ENCODE measurements around the gene VWA7. TPM values are rescaled to one million over a fixed set of nuclear protein-coding genes. Genes with fewer than 3 reads are reported as not detected.

The VWA7 gene
- total RNA-seq, 1 donor from 2014 or later: 3.0 TPM

- no peak for DNase-seq
- no peaks in the 10 kb centered on the region for H3K27me3 Mint-ChIP-seq
- no peak overlapping the region for H3K27ac Mint-ChIP-seq
- H3K36me3 Mint-ChIP-seq (ENCODE audit: low read depth): peaks cover 56% of the 10 kb centered on the region
- intact Hi-C loops (cut with micrococcal nuclease): loop anchor here (10.0 kb wide), 2 partner anchors 1473 to 1583 kb away; partner anchors contain the start of genes HSD17B8, RING1, RXRB and SLC39A7
- H3K4me3 Mint-ChIP-seq: no peak overlapping the region
- H3K9me3 Mint-ChIP-seq: no peaks in the 10 kb centered on the region
- H3K4me1 Mint-ChIP-seq: peaks cover 53% of the 10 kb centered on the region
These were observed 45.1 kb downstream of the VWA7 start for GRCh38 chr6:31732029-31732428.

- H3K27ac Mint-ChIP-seq: no peak overlapping the region
- H3K27me3 Mint-ChIP-seq: no peaks in the 10 kb centered on the region
- DNase-seq: peak; percentile 61
- intact Hi-C loops (cut with micrococcal nuclease): loop anchor here (10.0 kb wide), 2 partner anchors 1474 to 1584 kb away; partner anchors contain the start of genes HSD17B8, RING1, RXRB and SLC39A7
- H3K9me3 Mint-ChIP-seq: no peaks in the 10 kb centered on the region
- H3K4me1 Mint-ChIP-seq: peaks cover 62% of the 10 kb centered on the region
- peaks cover 56% of the 10 kb centered on the region for H3K36me3 Mint-ChIP-seq (ENCODE audit: low read depth)
- peak overlapping the region; percentile 97 for H3K4me3 Mint-ChIP-seq
These were observed 46.5 kb downstream of the VWA7 start for GRCh38 chr6:31730631-31731086.

- Mint-ChIP-seq H3K27me3 (no peaks in the 10 kb centered on the region), H3K9me3 (no peaks in the 10 kb centered on the region), H3K4me3 (peak overlapping the region; percentile 97), H3K4me1 (peaks cover 64% of the 10 kb centered on the region), H3K36me3 (ENCODE audit: low read depth) (peaks cover 54% of the 10 kb centered on the region), H3K27ac (peak overlapping the region; percentile 58)
- DNase-seq: peak; percentile 92
- intact Hi-C loops (cut with micrococcal nuclease): loop anchor here (1.0 to 10.0 kb wide), 5 partner anchors 8 to 1585 kb away; partner anchors contain the start of genes HSD17B8, RING1, RXRB and SLC39A7
These were observed 47.0 kb downstream of the VWA7 start for GRCh38 chr6:31729979-31730630.

GRCh38 chr6:31729515-31729978 lies 47.6 kb downstream of the VWA7 start:
- peaks cover 64% of the 10 kb centered on the region for H3K4me1 Mint-ChIP-seq
- H3K36me3 Mint-ChIP-seq (ENCODE audit: low read depth): peaks cover 48% of the 10 kb centered on the region
- no peaks in the 10 kb centered on the region for H3K9me3 Mint-ChIP-seq
- peak overlapping the region; percentile 97 for H3K4me3 Mint-ChIP-seq
- peak; percentile 93 for DNase-seq
- peak overlapping the region; percentile 74 for H3K27ac Mint-ChIP-seq
- intact Hi-C loops (cut with micrococcal nuclease): loop anchor here (1.0 to 2.0 kb wide), 3 partner anchors 9 to 65 kb away; partner anchors contain the start of gene VARS1
- H3K27me3 Mint-ChIP-seq: no peaks in the 10 kb centered on the region

- Mint-ChIP-seq H3K4me3 (peak within 1 kb of the TSS; percentile 97), H3K27me3 (no peaks in the 10 kb centered on the region), H3K4me1 (peaks cover 58% of the 10 kb centered on the region), H3K9me3 (no peaks in the 10 kb centered on the region), H3K27ac (peak within 1 kb of the TSS; percentile 74), H3K36me3 (ENCODE audit: low read depth) (peaks cover 43% of the 10 kb centered on the region)
- intact Hi-C loops (cut with micrococcal nuclease): loop anchor here (1.0 to 2.0 kb wide), 3 partner anchors 9 to 66 kb away; partner anchors contain the start of gene VARS1
- no peak for DNase-seq
These were observed 48.2 kb downstream of the VWA7 start, which contains the start of gene DDAH2 for GRCh38 chr6:31728767-31729514. Gene DDAH2, minus strand, starts transcription at chr6:31729299. Its CDS starts 138 bp downstream, at chr6:31729161.

- intact Hi-C loops (cut with micrococcal nuclease): loop anchor here (2.0 kb wide), 3 partner anchors 25 to 67 kb away; partner anchors contain the start of genes ABHD16A and VARS1
- Mint-ChIP-seq H3K27me3 (no peaks in the 10 kb centered on the region), H3K4me1 (peaks cover 50% of the 10 kb centered on the region), H3K9me3 (no peaks in the 10 kb centered on the region), H3K36me3 (ENCODE audit: low read depth) (peaks cover 34% of the 10 kb centered on the region), H3K27ac (peak overlapping the region; percentile 69), H3K4me3 (peak overlapping the region; percentile 97)
- peak; percentile 73 for DNase-seq
These were observed 49.1 kb downstream of the VWA7 start for GRCh38 chr6:31727717-31728671.

- H3K9me3 Mint-ChIP-seq: no peaks in the 10 kb centered on the region
- H3K36me3 Mint-ChIP-seq (ENCODE audit: low read depth): peaks cover 32% of the 10 kb centered on the region
- H3K27ac Mint-ChIP-seq: peak overlapping the region; percentile 69
- intact Hi-C loops (cut with micrococcal nuclease): loop anchor here (2.0 kb wide), 1 partner anchor 24 kb away; the partner anchor contains the start of gene ABHD16A
- DNase-seq: no peak
- peaks cover 51% of the 10 kb centered on the region for H3K4me1 Mint-ChIP-seq
- no peaks in the 10 kb centered on the region for H3K27me3 Mint-ChIP-seq
- peak overlapping the region; percentile 68 for H3K4me3 Mint-ChIP-seq
These were observed 50.0 kb downstream of the VWA7 start for GRCh38 chr6:31727034-31727716.

- Mint-ChIP-seq H3K27me3 (peaks cover 4% of the 10 kb centered on the region), H3K36me3 (ENCODE audit: low read depth) (peaks cover 24% of the 10 kb centered on the region), H3K27ac (peak overlapping the region; percentile 67), H3K4me3 (no peak overlapping the region), H3K9me3 (no peaks in the 10 kb centered on the region), H3K4me1 (peaks cover 45% of the 10 kb centered on the region)
- intact Hi-C loops (cut with micrococcal nuclease): loop anchor here (2.0 kb wide), 1 partner anchor 23 kb away; the partner anchor contains the start of gene ABHD16A
- no peak for DNase-seq
These were observed 51.4 kb downstream of the VWA7 start for GRCh38 chr6:31725502-31726350.

GRCh38 chr6:31723980-31724691 lies 53.0 kb downstream of the VWA7 start:
- H3K27me3 Mint-ChIP-seq: peaks cover 4% of the 10 kb centered on the region
- peaks cover 18% of the 10 kb centered on the region for H3K36me3 Mint-ChIP-seq (ENCODE audit: low read depth)
- H3K27ac Mint-ChIP-seq: no peak overlapping the region
- H3K4me1 Mint-ChIP-seq: peaks cover 36% of the 10 kb centered on the region
- intact Hi-C loops (cut with micrococcal nuclease): no loop called here
- H3K4me3 Mint-ChIP-seq: no peak overlapping the region
- no peak for DNase-seq
- H3K9me3 Mint-ChIP-seq: no peaks in the 10 kb centered on the region

GRCh38 chr6:31723245-31723979 lies 53.7 kb downstream of the VWA7 start, which contains the start of gene MPIG6B:
Gene MPIG6B, plus strand, starts transcription at chr6:31723373. Its CDS starts 11 bp downstream, at chr6:31723384.
- Mint-ChIP-seq H3K36me3 (ENCODE audit: low read depth) (peaks cover 18% of the 10 kb centered on the region), H3K27me3 (peaks cover 4% of the 10 kb centered on the region), H3K9me3 (no peaks in the 10 kb centered on the region), H3K27ac (no peak within 1 kb of the TSS), H3K4me1 (peaks cover 31% of the 10 kb centered on the region), H3K4me3 (no peak within 1 kb of the TSS)
- DNase-seq: no peak
- intact Hi-C loops (cut with micrococcal nuclease): no loop called here

GRCh38 chr6:31722173-31722572 lies 55.0 kb downstream of the VWA7 start:
- Mint-ChIP-seq H3K36me3 (ENCODE audit: low read depth) (peaks cover 12% of the 10 kb centered on the region), H3K4me3 (no peak overlapping the region), H3K27ac (no peak overlapping the region), H3K4me1 (peaks cover 23% of the 10 kb centered on the region), H3K27me3 (peaks cover 4% of the 10 kb centered on the region), H3K9me3 (no peaks in the 10 kb centered on the region)
- intact Hi-C loops (cut with micrococcal nuclease): no loop called here
- DNase-seq: no peak

Measured in activated CD4-positive, alpha-beta T cell treated with anti-CD3 and anti-CD28 coated beads, Interleukin-2, amount 10 ng/mL, durations not matched to agents 24 days and 14 days (primary cell).